Esophagus mucosa (tissue), 1 donor: Measurements from ENCODE around the gene ERC2. TPM values are rescaled to one million over a fixed set of nuclear protein-coding genes. Genes with fewer than 3 reads are reported as not detected.

ENCODE experiments used
- ATAC-seq: fragments of 200-7000 bp; cut with Tn5 transposase; one replicate; pipeline ENCODE4 v1.9.1; 2020
- total RNA-seq: library from RNA; stranded (reverse); gene quantifications from one replicate; pipeline ENCODE4 v1.2.4, GENCODE V29; 2023
- donor health status: DM: yes; HTN: yes; CAD: no.

ERC2 gene
- total RNA-seq, 1 donor from 2014 or later, result 0.48 TPM

GRCh38 chr3:56365905-56366640 is 102.2 kb downstream of the ERC2 start:
- no peak for ATAC-seq

- ATAC-seq, result no peak
Measured at GRCh38 chr3:56364665-56365064, 103.6 kb downstream of the ERC2 start.

- ATAC-seq, result no peak
Measured at GRCh38 chr3:56363720-56364119, 104.5 kb downstream of the ERC2 start.

- no peak for ATAC-seq
Measured at GRCh38 chr3:56361731-56362130, 106.5 kb downstream of the ERC2 start.

- ATAC-seq, result peak; percentile 29
Measured at GRCh38 chr3:56357266-56357665, 111.0 kb downstream of the ERC2 start.

GRCh38 chr3:56356808-56357207 is 111.5 kb downstream of the ERC2 start:
- no peak for ATAC-seq

GRCh38 chr3:56355570-56356185 is 112.6 kb downstream of the ERC2 start:
- no peak for ATAC-seq

- ATAC-seq, result no peak
Measured at GRCh38 chr3:56351537-56351936, 116.7 kb downstream of the ERC2 start.

GRCh38 chr3:56347219-56347871 is 120.9 kb downstream of the ERC2 start:
- ATAC-seq, result peak; percentile 39

GRCh38 chr3:56342475-56342874 is 125.8 kb downstream of the ERC2 start:
- ATAC-seq, result no peak

- no peak for ATAC-seq
Measured at GRCh38 chr3:56339671-56340070, 128.6 kb downstream of the ERC2 start.

- no peak for ATAC-seq
Measured at GRCh38 chr3:56339244-56339643, 129.0 kb downstream of the ERC2 start.

GRCh38 chr3:56336023-56336422 is 132.2 kb downstream of the ERC2 start:
- no peak for ATAC-seq

GRCh38 chr3:56324473-56324872 is 143.8 kb downstream of the ERC2 start:
- no peak for ATAC-seq

- peak; percentile 42 for ATAC-seq
Measured at GRCh38 chr3:56323986-56324420, 144.3 kb downstream of the ERC2 start.

- no peak for ATAC-seq
Measured at GRCh38 chr3:56322862-56323261, 145.4 kb downstream of the ERC2 start.

GRCh38 chr3:56321892-56322291 is 146.4 kb downstream of the ERC2 start:
- ATAC-seq, result no peak

- ATAC-seq, result no peak
Measured at GRCh38 chr3:56321383-56321782, 146.9 kb downstream of the ERC2 start.

GRCh38 chr3:56320883-56321282 is 147.4 kb downstream of the ERC2 start:
- no peak for ATAC-seq

GRCh38 chr3:56318891-56319290 is 149.4 kb downstream of the ERC2 start:
- no peak for ATAC-seq

- ATAC-seq, result no peak
Measured at GRCh38 chr3:56316944-56317343, 151.3 kb downstream of the ERC2 start.

GRCh38 chr3:56314842-56315241 is 153.4 kb downstream of the ERC2 start:
- no peak for ATAC-seq

- no peak for ATAC-seq
Measured at GRCh38 chr3:56309465-56309864, 158.8 kb downstream of the ERC2 start.

- no peak for ATAC-seq
Measured at GRCh38 chr3:56308471-56308870, 159.8 kb downstream of the ERC2 start.
